Measurements from ENCODE around the gene TTI1.

TTI1 gene

GRCh38 chr20:38000293-38000692, 33.0 kb downstream of the TTI1 start:
- DNase-seq (ENCODE audit: low read depth) = no peak
- H3K4me3 ChIP-seq (ENCODE audit: low read depth, low read length) = no peak overlapping the region
- TF ChIP-seq POLR2A (IDR thresholded peaks at IDR 0.05; ENCODE audit: extremely low read depth, insufficient read length) (no peak), MAX (IDR thresholded peaks at IDR 0.05; ENCODE audit: low read depth, low read length) (no peak), MYC (IDR thresholded peaks at IDR 0.05; ENCODE audit: low read depth, low read length) (no peak), CTCF (IDR thresholded peaks at IDR 0.05; ENCODE audit: low read depth, low read length) (no peak)

- no peak overlapping the region for H3K4me3 ChIP-seq (ENCODE audit: low read depth, low read length)
- no peak for DNase-seq (ENCODE audit: low read depth)
- TF ChIP-seq CTCF (IDR thresholded peaks at IDR 0.05; ENCODE audit: low read depth, low read length) = no peak
- TF ChIP-seq MAX (IDR thresholded peaks at IDR 0.05; ENCODE audit: low read depth, low read length) = no peak
- TF ChIP-seq POLR2A (IDR thresholded peaks at IDR 0.05; ENCODE audit: extremely low read depth, insufficient read length) = no peak
- TF ChIP-seq MYC (IDR thresholded peaks at IDR 0.05; ENCODE audit: low read depth, low read length) = no peak
Observed at GRCh38 chr20:37999526-38000263, 33.6 kb downstream of the TTI1 start.

- no peak overlapping the region for H3K4me3 ChIP-seq (ENCODE audit: low read depth, low read length)
- no peak for DNase-seq (ENCODE audit: low read depth)
- TF ChIP-seq POLR2A (IDR thresholded peaks at IDR 0.05; ENCODE audit: extremely low read depth, insufficient read length) = no peak
- no peak for TF ChIP-seq MAX (IDR thresholded peaks at IDR 0.05; ENCODE audit: low read depth, low read length)
- no peak for TF ChIP-seq MYC (IDR thresholded peaks at IDR 0.05; ENCODE audit: low read depth, low read length)
- TF ChIP-seq CTCF (IDR thresholded peaks at IDR 0.05; ENCODE audit: low read depth, low read length) = no peak
Observed at GRCh38 chr20:37997516-37997915, 35.7 kb downstream of the TTI1 start.

- TF ChIP-seq CTCF (IDR thresholded peaks at IDR 0.05; ENCODE audit: low read depth, low read length) = no peak
- no peak for TF ChIP-seq MAX (IDR thresholded peaks at IDR 0.05; ENCODE audit: low read depth, low read length)
- no peak for TF ChIP-seq MYC (IDR thresholded peaks at IDR 0.05; ENCODE audit: low read depth, low read length)
- TF ChIP-seq POLR2A (IDR thresholded peaks at IDR 0.05; ENCODE audit: extremely low read depth, insufficient read length) = no peak
Observed at GRCh38 chr20:37995856-37996605, 37.2 kb downstream of the TTI1 start.

GRCh38 chr20:37994512-37994911, 38.7 kb downstream of the TTI1 start:
- no peak for TF ChIP-seq MAX (IDR thresholded peaks at IDR 0.05; ENCODE audit: low read depth, low read length)
- TF ChIP-seq POLR2A (IDR thresholded peaks at IDR 0.05; ENCODE audit: extremely low read depth, insufficient read length) = no peak
- TF ChIP-seq MYC (IDR thresholded peaks at IDR 0.05; ENCODE audit: low read depth, low read length) = no peak
- no peak for TF ChIP-seq CTCF (IDR thresholded peaks at IDR 0.05; ENCODE audit: low read depth, low read length)
- no peak overlapping the region for H3K4me3 ChIP-seq (ENCODE audit: low read depth, low read length)
- DNase-seq (ENCODE audit: low read depth) = peak; percentile 13

More at GRCh38 chr20:37995856-37996605, 37.2 kb downstream of the TTI1 start:
- no peak overlapping the region for H3K4me3 ChIP-seq (ENCODE audit: low read depth, low read length)
- DNase-seq (ENCODE audit: low read depth) = no peak
